ENCODE measurements around the gene MSL3B.

MSL3B gene

GRCh38 chr2:233852056-233852455 is 16.1 kb downstream of the MSL3B start:
- DNase-seq = no peak

DNA sequence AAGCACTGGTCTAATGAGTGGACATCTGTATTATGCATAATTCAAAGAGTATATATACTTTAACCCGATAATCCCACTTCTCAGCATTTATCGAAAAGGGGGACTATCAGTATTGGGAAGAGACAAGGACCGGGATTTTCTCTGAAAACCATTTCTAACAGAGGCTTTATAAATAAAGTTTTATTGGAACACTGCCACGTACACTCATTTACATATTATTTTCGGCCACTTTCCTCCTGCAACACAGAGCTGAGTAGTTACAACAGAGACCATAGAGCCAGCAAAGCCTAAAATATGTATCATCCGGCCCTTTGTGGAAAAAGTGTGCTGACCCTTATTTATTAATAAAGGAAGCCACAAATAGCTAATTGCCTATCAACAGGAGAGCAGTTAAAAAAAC is 17.0 kb downstream of the MSL3B start:
- DNase-seq = no peak

DNA sequence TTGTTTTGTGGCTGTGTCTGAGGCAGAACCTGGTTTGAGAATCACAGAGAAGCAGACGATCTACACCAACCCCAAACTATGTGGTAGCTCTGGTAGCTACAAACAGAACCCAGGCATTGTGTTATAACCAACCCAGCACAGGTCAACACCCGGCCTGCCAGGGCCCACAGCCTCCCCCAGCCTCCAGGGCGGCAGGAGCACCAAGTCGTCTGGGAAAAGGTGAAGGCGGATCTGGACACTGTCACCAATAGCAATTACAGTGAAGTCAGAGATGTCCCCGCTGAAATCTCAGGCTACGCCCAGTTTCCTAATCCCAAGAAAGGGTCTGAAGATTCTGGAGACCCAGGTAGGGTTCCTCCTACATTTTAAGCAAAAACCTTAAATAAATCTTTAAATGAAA is 17.4 kb downstream of the MSL3B start:
- DNase-seq = no peak

GRCh38 chr2:233849607-233850271 is 18.4 kb downstream of the MSL3B start:
- DNase-seq = no peak

- no peak for DNase-seq
Observed at GRCh38 chr2:233848276-233848675, 19.9 kb downstream of the MSL3B start.

- no peak for DNase-seq
Observed at GRCh38 chr2:233847248-233847898, 20.8 kb downstream of the MSL3B start.

GRCh38 chr2:233846387-233847247 is 21.6 kb downstream of the MSL3B start:
- DNase-seq = no peak

DNA sequence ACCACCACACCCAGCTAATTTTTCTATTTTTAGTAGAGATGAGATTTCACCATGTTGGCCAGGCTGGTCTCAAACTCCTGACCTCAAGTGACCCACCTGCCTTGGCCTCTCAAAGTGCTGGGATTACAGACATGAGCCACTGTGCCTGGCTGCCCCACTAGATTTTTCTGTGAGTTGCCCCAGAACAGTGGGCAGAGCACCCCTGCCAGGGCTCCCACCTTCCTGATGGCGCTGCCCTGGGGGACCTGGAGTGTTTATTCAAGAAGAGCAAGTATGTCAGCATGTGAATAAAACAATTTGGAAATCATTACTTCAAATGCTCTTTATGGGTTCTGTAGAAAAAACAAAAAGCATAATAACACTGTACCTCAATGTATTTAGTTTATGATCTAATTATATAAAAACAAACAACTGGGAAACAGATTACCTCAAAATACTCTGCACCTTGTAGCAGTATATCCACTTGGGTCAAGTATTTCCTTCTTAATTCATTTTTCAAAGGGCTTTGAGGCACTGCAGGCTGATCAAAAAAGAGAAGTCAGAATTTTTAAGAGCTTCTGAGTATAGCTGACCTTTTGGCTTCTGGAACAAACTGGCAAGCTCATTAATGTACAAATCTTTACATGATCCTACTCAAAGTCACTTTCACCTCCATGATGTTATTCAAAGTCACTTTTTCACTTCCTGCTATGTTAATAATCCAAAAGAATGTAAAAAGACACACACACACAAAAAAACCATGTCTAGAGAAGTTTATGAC is 22.7 kb downstream of the MSL3B start:
- DNase-seq = no peak

- no peak for DNase-seq
Observed at GRCh38 chr2:233844836-233845235, 23.4 kb downstream of the MSL3B start.

DNA sequence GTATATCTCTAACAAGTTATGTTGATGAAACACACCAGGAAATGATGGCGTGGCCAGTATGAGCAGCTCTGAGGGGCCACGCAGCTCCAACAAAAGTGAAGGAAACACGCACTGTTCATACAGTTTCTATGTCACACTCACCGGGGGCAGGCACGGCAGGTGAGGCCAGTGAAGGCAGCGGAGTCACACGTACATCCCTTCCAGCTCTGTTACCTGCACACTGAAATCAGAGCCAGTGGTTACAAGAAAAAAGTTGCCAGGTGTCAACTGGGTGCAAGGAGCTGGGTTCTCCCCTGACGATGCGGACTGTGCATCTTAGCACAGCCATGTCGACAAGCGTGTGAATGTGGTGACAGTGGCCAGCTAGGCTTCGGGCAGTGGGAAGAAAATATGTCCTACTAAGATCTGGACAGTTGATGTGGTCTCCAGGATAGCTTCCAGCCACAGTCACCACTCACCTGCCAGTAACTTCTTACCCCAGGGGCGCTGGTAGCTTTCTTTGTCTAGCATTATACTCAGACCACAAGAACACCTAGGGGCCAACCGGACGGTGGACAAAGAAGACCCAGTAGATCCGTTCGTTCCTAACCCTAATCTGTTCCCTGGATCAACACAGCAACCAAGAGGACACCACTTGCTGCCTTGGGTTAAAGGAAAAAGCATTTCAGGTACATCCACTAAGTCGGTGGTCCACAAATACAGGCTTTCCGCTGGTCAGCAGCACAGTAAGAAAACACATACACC is 23.9 kb downstream of the MSL3B start:
- no peak for DNase-seq

DNA sequence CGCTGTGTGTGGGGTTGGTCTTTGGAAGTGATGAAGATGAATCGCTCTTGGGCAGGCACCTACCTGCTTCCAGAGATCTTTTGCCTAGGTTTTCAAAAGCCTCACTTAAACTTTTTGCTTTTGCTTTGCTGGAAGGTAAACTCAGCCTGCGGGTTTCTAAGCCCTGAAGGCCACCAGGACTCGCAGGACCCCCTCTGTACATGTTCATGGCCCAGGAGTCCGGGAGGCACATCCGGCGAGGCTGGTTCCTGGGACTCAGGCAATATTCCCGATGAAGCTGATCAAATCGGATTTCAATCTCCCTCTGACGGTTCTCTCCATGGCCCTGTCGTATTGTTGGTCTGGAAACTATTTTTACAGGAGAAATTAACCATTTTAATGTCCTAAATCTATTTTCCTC is 27.0 kb downstream of the MSL3B start:
- DNase-seq = no peak

DNA sequence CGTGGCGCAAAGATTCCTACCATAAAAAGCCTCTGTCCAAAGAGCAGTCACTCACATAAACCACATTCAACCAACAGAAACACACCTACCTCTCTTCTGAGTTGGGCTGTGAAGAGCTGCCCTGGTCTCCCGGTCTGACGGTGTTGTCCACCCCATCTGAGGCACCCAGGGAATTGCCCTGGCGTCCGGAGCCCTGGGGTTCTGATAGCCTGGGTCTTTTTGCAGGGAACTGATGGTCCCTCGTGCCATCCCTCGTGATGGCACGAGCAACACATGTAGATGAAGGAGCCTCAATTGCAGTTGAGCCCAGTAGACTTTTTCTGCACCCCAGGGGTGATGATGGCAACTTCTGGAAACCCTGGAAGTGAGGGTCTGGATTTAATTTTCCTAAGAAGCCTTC is 27.7 kb downstream of the MSL3B start:
- DNase-seq = no peak

DNA sequence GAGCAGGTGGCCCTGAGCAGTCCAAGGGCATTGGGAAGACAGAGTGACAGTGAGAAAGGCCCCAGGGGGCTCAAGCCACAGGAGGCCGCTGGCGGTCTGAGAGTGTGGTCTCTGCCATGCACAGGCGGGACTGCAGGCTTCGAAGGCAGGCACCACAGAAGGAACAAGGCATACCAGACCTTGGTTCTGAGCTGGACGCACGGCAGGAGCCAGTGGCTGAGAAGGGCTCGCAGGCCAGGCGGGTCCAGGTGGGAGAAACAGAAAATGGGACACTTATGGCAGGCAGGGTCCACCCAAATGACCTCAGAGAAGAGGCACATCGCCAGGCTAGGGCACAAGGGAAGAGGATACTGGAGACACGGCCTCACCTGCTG is 28.8 kb downstream of the MSL3B start:
- no peak for DNase-seq

DNA sequence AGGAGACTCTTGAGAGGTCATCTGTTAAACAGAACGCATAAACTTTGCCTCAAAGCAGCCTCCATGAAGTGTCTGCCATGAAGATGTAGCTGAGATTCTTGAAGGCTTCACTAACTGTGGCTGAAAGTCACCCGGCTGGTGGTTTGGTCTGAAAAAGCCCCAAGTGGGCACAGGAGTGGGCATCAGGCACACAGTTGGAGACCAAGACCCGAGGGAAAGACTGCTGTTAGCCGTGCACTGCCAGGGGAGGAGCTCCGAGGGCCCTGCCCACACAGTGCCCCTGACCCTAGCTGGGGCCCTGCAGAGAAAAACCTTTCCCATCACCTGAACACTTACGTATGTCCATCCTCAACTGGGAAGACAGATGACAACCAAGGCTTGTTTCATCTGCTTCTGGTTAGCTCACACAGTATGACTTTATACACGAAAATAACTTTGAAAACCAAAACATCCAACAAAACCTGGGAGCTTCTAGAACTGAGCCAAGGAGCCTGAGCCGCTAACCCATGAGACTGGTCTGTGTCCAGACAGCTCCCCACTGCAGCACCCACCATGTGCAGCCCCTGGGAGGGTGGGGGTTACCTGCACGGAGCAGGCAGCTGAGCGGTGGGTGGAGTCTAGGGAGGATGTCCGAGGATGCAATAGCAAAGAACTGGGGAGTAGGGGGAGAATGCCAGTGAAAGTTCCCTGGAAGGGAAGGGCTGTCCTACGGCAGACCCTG is 29.3 kb downstream of the MSL3B start:
- no peak for DNase-seq

DNA sequence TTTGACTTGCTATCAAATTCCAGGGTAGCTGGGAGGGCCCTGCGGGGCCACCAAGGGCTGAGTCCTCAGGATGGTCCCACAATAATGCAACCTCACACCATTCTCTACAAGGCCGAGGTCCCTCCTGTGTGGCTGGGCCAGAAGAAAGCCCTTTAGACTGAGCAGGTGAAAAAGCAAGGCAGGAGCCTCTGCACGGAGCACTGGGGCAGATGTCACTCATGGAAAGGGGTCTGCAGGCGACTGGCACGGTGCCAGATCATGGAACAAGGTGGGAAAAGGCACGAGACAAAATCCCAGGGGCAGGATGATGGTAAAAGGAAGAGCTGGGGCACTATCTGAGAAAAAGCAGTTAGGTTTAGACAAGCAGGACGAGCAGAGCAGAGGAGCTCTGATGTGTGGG is 29.9 kb downstream of the MSL3B start:
- DNase-seq = no peak

DNA sequence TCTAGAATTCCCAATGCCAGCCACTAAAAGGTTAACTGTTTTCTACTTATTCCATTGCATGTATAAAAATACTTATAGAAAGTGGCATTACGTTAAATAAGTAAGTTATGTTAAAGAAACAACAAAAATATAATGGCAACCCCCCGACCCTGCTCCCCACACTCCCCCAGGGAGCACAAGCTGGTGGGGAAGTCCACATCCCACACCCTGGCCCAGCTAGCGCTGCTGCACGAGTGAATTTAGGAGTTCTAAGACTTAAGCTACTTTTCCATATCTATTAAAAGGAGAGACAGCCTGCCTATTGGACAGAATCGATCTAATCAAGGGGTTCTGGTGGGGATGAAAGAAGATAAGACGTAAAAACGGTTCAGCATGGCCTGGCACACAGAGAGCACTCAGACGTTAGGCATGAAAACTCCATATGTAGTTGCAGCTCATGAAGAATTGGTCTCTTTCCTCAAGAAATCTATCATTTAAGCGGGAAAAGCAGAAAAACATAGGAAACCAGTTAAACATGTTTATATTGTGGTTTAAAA is 30.4 kb downstream of the MSL3B start:
- no peak for DNase-seq

DNA sequence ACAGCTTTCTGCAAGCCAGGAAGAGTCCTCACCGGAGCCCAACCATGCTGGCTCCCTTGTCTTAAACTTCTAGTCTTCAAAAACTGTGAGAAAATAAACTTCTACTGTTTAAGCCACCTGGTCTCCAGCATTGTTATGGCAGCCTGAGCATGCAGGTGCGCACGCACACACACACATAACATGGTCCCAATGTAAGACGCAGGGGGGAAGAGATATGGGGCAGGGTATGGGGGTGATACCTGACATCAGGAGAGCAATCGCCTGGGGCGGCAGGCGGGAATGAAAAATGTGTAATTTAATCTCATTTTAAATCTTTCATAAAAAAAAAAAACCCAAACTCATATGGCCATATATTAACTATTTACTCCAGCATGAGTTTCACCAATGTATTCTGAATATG is 31.8 kb downstream of the MSL3B start:
- DNase-seq = no peak

- DNase-seq = no peak
Observed at GRCh38 chr2:233835230-233836186, 32.7 kb downstream of the MSL3B start.

DNA sequence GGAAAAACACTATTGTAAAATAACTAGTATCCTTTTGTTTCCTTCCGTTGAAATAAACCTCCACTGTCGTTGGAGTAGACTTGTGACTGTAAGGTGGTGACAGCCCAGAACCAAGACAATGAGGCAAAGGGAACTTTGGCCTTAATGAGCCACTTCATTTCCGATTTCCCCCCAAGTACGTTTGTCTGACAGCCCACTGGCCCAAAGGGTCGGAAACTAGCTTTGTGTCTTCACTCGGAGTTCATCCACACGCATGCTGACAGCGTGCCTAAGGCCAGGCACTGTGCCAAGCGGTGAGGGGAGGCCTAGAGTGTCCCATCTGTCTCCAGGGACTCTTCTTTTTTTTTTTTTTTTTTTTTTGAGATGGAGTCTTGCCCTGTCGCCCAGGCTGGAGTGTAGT is 34.8 kb downstream of the MSL3B start:
- peak; percentile 63 for DNase-seq

DNA sequence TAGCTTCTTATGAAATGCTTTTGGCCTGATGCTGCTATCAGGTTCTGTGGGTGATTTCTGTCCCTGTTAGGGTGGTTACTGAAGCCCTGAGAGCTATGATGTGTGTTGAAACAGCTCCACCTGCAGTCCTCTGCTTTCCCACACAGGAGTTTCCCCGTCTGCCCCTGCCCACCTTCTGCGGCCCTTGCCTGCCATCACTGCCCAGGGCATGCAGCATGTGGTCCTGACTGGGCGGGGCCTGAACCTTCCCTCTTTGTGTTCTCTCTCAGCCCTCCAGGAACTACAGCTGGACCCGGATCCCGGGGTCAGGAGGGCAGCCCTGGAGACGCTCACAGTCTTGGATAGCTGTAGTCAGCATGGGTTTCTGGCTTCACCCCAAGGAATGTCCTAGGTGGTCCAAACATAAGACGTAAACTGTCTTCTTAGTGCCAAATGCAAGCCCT is 35.3 kb downstream of the MSL3B start:
- DNase-seq = peak; percentile 64
